ENCODE data around the gene AXIN1. TPM values are rescaled to one million over a fixed set of nuclear protein-coding genes. Genes with fewer than 3 reads are reported as not detected.

AXIN1 gene
- total and polyA plus RNA-seq, 2 of the 8 experiments (the other 6 are each of a cell fraction or from before 2014, with no cell fraction given): 12.5 to 41.9 TPM

DNA sequence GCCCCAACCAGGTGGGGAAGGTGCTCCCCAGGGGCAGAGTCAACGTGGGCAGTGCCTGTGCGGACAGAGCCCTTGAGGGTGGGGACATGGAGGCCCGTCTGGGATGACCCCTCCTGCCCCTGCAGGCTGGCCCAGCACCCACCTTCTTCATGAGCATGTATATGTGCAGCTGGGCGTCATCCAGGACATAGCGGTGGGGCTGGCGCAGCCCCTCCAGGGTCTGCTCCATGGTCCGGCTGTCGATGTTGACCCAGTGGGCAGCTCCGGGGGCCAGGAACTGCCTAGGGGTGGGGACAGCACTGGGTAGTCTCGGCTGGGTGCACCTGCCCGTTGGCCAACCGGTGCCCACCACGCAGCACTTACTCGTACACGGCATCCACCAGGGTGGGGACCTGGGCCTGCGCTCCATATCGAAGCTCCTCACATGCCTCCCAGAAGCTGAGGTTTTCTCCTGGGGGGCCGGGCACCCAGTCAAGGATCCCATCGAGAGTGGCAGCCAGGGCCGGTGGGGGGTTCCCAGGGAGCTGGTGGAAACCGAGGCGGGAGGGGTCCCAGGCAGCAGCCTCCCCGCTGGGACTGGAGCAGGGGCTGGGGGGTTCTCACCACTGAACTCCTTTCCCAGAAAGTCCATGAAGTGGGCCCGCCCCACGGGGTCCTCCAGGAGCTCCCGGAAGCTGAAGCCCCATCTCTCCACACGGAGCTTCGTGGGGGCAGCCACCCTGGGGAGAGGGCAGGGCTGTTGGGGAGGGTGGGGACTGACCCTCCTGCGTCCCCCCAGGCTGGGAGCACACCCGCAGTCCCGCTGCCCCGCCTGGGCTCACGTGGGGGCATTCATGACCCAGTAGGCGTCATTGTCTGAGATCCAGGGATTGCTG lies 81.9 kb downstream of the AXIN1 start (continued):
- TF ChIP-seq, protein P1, sequence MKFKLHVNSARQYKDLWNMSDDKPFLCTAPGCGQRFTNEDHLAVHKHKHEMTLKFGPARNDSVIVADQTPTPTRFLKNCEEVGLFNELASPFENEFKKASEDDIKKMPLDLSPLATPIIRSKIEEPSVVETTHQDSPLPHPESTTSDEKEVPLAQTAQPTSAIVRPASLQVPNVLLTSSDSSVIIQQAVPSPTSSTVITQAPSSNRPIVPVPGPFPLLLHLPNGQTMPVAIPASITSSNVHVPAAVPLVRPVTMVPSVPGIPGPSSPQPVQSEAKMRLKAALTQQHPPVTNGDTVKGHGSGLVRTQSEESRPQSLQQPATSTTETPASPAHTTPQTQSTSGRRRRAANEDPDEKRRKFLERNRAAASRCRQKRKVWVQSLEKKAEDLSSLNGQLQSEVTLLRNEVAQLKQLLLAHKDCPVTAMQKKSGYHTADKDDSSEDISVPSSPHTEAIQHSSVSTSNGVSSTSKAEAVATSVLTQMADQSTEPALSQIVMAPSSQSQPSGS (IDR thresholded peaks at IDR 0.05; ENCODE audit: low read length): no peak
